GM23338 (cell line): ENCODE results near the gene FCN2. TPM values are rescaled to one million over a fixed set of nuclear protein-coding genes. Genes with fewer than 3 reads are reported as not detected.

Experiments
- ATAC-seq: fragments of 200-7000 bp; cut with Tn5 transposase; 3 replicates; pipeline ENCODE4 v1.9.1; 2020
- DNase-seq: peaks from one replicate; pipeline ENCODE4 v3.0.0-alpha.2; 2015; ENCODE audit warnings: low spot score
- H2AFZ ChIP-seq: fragments of 200-600 bp; sonication (generic); 2 replicates; pipeline ENCODE4 v1.8.0; 2016; ENCODE audit warnings: antibody characterized with exemption, mild to moderate bottlenecking, moderate library complexity
- H3F3A ChIP-seq: fragments of 200-600 bp; sonication (generic); replicated peaks from 2 replicates; pipeline ENCODE4 v1.8.0; 2017; ENCODE audit warnings: antibody characterized with exemption, mixed run types, low read depth
- H3K27ac ChIP-seq: fragments of 200-600 bp; sonication (generic); 2 replicates; pipeline ENCODE4 v1.6.1; 2016; ENCODE audit warnings: low read depth
- H3K27me3 ChIP-seq: fragments of 200-600 bp; sonication (generic); 2 replicates; pipeline ENCODE4 v1.8.0; 2016; ENCODE audit warnings: mild to moderate bottlenecking, mixed run types, moderate library complexity; ENCODE audit not compliant: insufficient read depth
- H3K36me3 ChIP-seq: fragments of 200-600 bp; sonication (generic); 2 replicates; pipeline ENCODE4 v1.8.0; 2016; ENCODE audit warnings: mild to moderate bottlenecking; ENCODE audit not compliant: insufficient read depth
- H3K4me1 ChIP-seq: fragments of 200-600 bp; sonication (generic); 2 replicates; pipeline ENCODE4 v1.8.0; 2016; ENCODE audit warnings: mild to moderate bottlenecking, moderate library complexity; ENCODE audit not compliant: insufficient read depth
- H3K4me2 ChIP-seq: fragments of 200-600 bp; sonication (generic); 2 replicates; pipeline ENCODE4 v1.7.1; 2017; ENCODE audit warnings: mixed run types
- H3K4me3 ChIP-seq: fragments of 200-600 bp; sonication (generic); 2 replicates; pipeline ENCODE4 v1.6.1; 2016; ENCODE audit warnings: mixed run types
- H3K79me2 ChIP-seq: fragments of 200-600 bp; sonication (generic); replicated peaks from 2 replicates; pipeline ENCODE4 v1.8.0; 2017; ENCODE audit warnings: mild to moderate bottlenecking; ENCODE audit not compliant: insufficient read depth
- H3K9me2 ChIP-seq: fragments of 200-600 bp; sonication (generic); 2 replicates; pipeline ENCODE4 v1.8.0; 2017; ENCODE audit not compliant: insufficient read depth
- H4K20me1 ChIP-seq: fragments of 200-600 bp; sonication (generic); replicated peaks from 2 replicates; pipeline ENCODE4 v1.8.0; 2017; ENCODE audit warnings: mild to moderate bottlenecking; ENCODE audit not compliant: insufficient read depth
- H3K27ac Mint-ChIP-seq: 2 replicates; pipeline ENCODE4 v1.8.0; 2020; ENCODE audit warnings: inconsistent platforms, mild to moderate bottlenecking, moderate library complexity, mixed read lengths
- H3K27me3 Mint-ChIP-seq: 3 replicates; pipeline ENCODE4 v1.8.0; 2022; ENCODE audit warnings: low read depth, mild to moderate bottlenecking, moderate library complexity, mixed read lengths, inconsistent platforms; ENCODE audit not compliant: insufficient read depth, poor library complexity
- H3K36me3 Mint-ChIP-seq: 3 replicates; pipeline ENCODE4 v1.8.0; 2021; ENCODE audit warnings: low read depth, mild to moderate bottlenecking, inconsistent platforms, moderate library complexity, mixed read lengths
- H3K4me1 Mint-ChIP-seq: 3 replicates; pipeline ENCODE4 v1.8.0; 2020; ENCODE audit warnings: mild to moderate bottlenecking, inconsistent platforms, mixed read lengths
- H3K4me3 Mint-ChIP-seq: 3 replicates; pipeline ENCODE4 v1.8.0; 2021; ENCODE audit warnings: moderate library complexity, mild to moderate bottlenecking, inconsistent platforms, mixed read lengths
- H3K9me3 Mint-ChIP-seq: 3 replicates; pipeline ENCODE4 v1.8.0; 2020; ENCODE audit warnings: moderate library complexity, mild to moderate bottlenecking, inconsistent platforms, mixed read lengths
- CREB1 ChIP-seq: fragments of 250-450 bp; sonication (Bioruptor Pico); IDR thresholded peaks from 2 replicates; pipeline ENCODE4 v1.5.0; 2020; ENCODE audit warnings: low read depth, mild to moderate bottlenecking, moderate library complexity
- CTCF ChIP-seq, 2 experiments: fragments of 200-600 bp in 1 of 2; sonication (generic) in 1 of 2; conservative IDR thresholded peaks; 2 replicates each; pipeline versions ENCODE4 v1.5.1 to v1.6.1; 2016 to 2017; ENCODE audit warnings: antibody characterized with exemption in 2 of 2, low read depth in 2 of 2, mild to moderate bottlenecking in 2 of 2, moderate library complexity in 1 of 2
- ETS1 ChIP-seq: IDR thresholded peaks from 2 replicates; pipeline ENCODE4 v1.6.1; 2016; ENCODE audit warnings: antibody characterized with exemption
- JUNB ChIP-seq: IDR thresholded peaks from one replicate; pipeline ENCODE4 v1.6.1; 2016; ENCODE audit warnings: antibody characterized with exemption; ENCODE audit not compliant: unreplicated experiment
- NANOG ChIP-seq: IDR thresholded peaks from 2 replicates; pipeline ENCODE4 v1.6.1; 2016; ENCODE audit warnings: antibody characterized with exemption, borderline replicate concordance
- POLR2AphosphoS5 ChIP-seq: IDR thresholded peaks from 2 replicates; pipeline ENCODE4 v1.6.1; 2016; ENCODE audit warnings: antibody characterized with exemption, low read depth
- REST ChIP-seq: IDR thresholded peaks from one replicate; pipeline ENCODE4 v1.6.1; 2018; ENCODE audit warnings: antibody characterized with exemption; ENCODE audit not compliant: unreplicated experiment
- STAT1 ChIP-seq: IDR thresholded peaks from one replicate; pipeline ENCODE4 v1.6.1; 2016; ENCODE audit warnings: antibody characterized with exemption; ENCODE audit not compliant: unreplicated experiment
- ZNF114 ChIP-seq: fragments of 250-450 bp; sonication (Bioruptor Pico); IDR thresholded peaks from 2 replicates; pipeline ENCODE4 v1.5.0; 2020; ENCODE audit warnings: mild to moderate bottlenecking, moderate library complexity
- ZNF331 ChIP-seq: fragments of 250-450 bp; sonication (Bioruptor Pico); IDR thresholded peaks from 2 replicates; pipeline ENCODE4 v1.5.0; 2020; ENCODE audit warnings: low read depth, mild to moderate bottlenecking, moderate library complexity
- polyA plus RNA-seq: library from polyadenylated mRNA; unstranded; fragments of >200 nt; fragmentation: Nextera tagmentation; extraction: Ambion mirVana; gene quantifications from 2 replicates; pipeline ENCODE4 v1.2.1, GENCODE V29; 2016
- total RNA-seq: library from RNA; depleted of rRNA; stranded (reverse); fragments of >200 nt; shearing (Covaris generic); gene quantifications from 2 replicates; pipeline ENCODE4 v1.2.3, GENCODE V29; 2014

FCN2 gene
- total and polyA plus RNA-seq, 2 experiments from 2014 or later = not detected

DNA sequence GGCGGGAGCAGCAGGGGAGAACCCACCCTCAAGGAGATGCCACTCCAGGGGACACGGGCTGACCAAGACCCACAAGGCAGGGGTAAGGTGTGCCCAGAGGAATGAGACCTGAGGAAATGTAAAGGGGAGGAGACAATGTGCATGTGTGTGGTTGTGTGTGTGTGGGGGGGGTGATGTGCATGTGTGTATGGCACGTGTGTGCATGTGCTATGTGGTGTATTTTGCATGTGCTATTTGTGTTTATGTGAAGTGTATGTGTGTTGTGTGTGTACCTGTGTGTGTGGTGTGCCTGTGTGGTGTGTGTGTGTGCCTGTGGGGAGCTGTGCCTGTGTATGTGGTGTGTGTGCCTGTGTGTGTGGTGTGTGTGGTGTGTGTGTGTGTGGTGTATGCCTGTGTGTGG, 33.5 kb upstream of the FCN2 start (continued):
- no peak for TF ChIP-seq ETS1
- no peak for TF ChIP-seq ZNF114 (CRISPR knock-in tag)
- TF ChIP-seq NANOG = no peak
- no peak for TF ChIP-seq CREB1 (CRISPR knock-in tag)
- TF ChIP-seq JUNB = no peak
- no peak for TF ChIP-seq ZNF331
- TF ChIP-seq POLR2AphosphoS5 = no peak
- TF ChIP-seq CTCF (conservative IDR thresholded peaks at IDR 0.05; ENCODE audit: low read depth in 2 of 2) = no peak
- no peak for TF ChIP-seq STAT1

DNA sequence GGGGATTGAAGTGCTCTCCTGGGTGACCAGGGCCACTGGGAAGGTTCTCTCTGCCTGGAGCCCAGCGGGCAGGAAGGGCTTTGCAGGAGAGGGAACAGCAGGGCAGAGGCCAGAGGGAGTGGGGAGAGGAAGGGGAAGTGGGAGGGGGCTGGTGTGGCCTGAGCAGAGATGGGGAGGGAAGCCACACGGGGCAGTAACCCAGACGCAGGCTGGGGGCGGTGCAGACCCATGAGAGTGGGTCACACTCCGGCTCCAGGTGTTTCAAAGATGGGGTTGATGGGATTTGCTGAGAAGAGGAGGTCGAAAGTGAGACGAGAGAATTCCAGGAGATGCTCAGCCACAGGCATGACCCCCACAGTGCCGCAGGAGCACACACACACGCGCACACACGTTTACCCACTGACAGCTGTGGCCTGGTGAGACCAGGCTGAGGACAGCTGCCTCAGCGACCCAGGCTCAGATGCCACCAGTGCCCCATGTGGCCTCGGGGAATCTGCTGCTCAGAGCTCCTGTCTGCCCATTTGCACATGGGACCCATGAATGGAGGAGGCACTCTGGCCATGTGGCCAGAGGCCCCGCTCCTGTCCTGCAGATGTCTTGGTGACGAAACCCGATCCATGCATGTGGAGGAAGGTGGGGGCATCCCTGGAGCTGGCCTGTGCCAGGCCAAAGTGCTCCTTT, 32.7 kb upstream of the FCN2 start:
- no peak overlapping the region for H3K27ac Mint-ChIP-seq
- H3K4me3 ChIP-seq = no peak overlapping the region
- H3K9me2 ChIP-seq = no peaks in the 10 kb centered on the region
- no peak overlapping the region for H3K27ac ChIP-seq
- H3F3A ChIP-seq = no peaks in the 10 kb centered on the region
- no peaks in the 10 kb centered on the region; the same call in 1 of the 3 replicates for H3K36me3 Mint-ChIP-seq
- H3K27me3 Mint-ChIP-seq = peaks cover 2% of the 10 kb centered on the region
- no peaks in the 10 kb centered on the region for H3K4me1 ChIP-seq
- no peaks in the 10 kb centered on the region for H4K20me1 ChIP-seq
- no peak for ATAC-seq
- DNase-seq = no peak
- H3K4me1 Mint-ChIP-seq = no peaks in the 10 kb centered on the region
- H3K27me3 ChIP-seq = no peaks in the 10 kb centered on the region
- H3K9me3 Mint-ChIP-seq = no peaks in the 10 kb centered on the region; the same call in 1 of the 3 replicates
- no peak overlapping the region for H3K4me3 Mint-ChIP-seq
- H3K36me3 ChIP-seq = no peaks in the 10 kb centered on the region
- no peaks in the 10 kb centered on the region for H3K79me2 ChIP-seq
- no peak overlapping the region for H3K4me2 ChIP-seq
- no peak overlapping the region for H2AFZ ChIP-seq
- TF ChIP-seq POLR2AphosphoS5 = no peak
- TF ChIP-seq CREB1 (CRISPR knock-in tag) = no peak
- TF ChIP-seq ETS1 = no peak
- no peak for TF ChIP-seq ZNF331
- no peak for TF ChIP-seq ZNF114 (CRISPR knock-in tag)
- no peak for TF ChIP-seq REST
- no peak for TF ChIP-seq NANOG
